Panc1 (cell line): ENCODE data around the gene EMC1.

Experiments used
- CTCF ChIP-seq: fragments of 450-650 bp; IDR thresholded peaks from 2 replicates; pipeline ENCODE4 v1.5.1; 2017; ENCODE audit warnings: mild to moderate bottlenecking
- POLR2AphosphoS5 ChIP-seq: IDR thresholded peaks from 2 replicates; pipeline ENCODE4 v1.6.1; 2012; ENCODE audit warnings: mild to moderate bottlenecking, low read depth, low read length, moderate library complexity

- TF ChIP-seq CTCF (no peak), POLR2AphosphoS5 (no peak)
Observed at GRCh38 chr1:19283891-19284290, 32.6 kb upstream of the EMC1 start.
